GM13977 (cell line): ENCODE data around the gene TOMM5.

Experiments
- DNase-seq: peaks from one replicate; pipeline ENCODE4 v3.0.0; 2012; ENCODE audit warnings: low spot score
- in situ Hi-C: fragments of 300-500 bp; cut with MboI; formaldehyde crosslinking; loops from one replicate; pipeline ENCODE4 v1.12.0; 2022; ENCODE audit warnings: low sequenced_read_pairs, low pct_unique_long_range_greater_than_20kb, mixed read lengths, inconsistent platforms; ENCODE audit not compliant: unreplicated experiment
- TF ChIP-seq, protein P1 (sequence below): IDR thresholded peaks from 2 replicates; pipeline ENCODE4 v1.5.1; 2012; ENCODE audit warnings: mild to moderate bottlenecking, control low read depth; ENCODE audit not compliant: insufficient read depth; ENCODE audit errors: extremely low read depth, missing control alignments

The TOMM5 gene

GRCh38 chr9:37592108-37592951, at the start of gene TOMM5:
Gene TOMM5 (minus strand): TSS chr9:37592597. CDS start chr9:37592532, 65 bp downstream.
- in situ Hi-C loops = loop anchor here (25.0 kb wide), 1 partner anchor 105 kb away; the partner anchor contains the start of gene POLR1E
- TF ChIP-seq, protein P1, sequence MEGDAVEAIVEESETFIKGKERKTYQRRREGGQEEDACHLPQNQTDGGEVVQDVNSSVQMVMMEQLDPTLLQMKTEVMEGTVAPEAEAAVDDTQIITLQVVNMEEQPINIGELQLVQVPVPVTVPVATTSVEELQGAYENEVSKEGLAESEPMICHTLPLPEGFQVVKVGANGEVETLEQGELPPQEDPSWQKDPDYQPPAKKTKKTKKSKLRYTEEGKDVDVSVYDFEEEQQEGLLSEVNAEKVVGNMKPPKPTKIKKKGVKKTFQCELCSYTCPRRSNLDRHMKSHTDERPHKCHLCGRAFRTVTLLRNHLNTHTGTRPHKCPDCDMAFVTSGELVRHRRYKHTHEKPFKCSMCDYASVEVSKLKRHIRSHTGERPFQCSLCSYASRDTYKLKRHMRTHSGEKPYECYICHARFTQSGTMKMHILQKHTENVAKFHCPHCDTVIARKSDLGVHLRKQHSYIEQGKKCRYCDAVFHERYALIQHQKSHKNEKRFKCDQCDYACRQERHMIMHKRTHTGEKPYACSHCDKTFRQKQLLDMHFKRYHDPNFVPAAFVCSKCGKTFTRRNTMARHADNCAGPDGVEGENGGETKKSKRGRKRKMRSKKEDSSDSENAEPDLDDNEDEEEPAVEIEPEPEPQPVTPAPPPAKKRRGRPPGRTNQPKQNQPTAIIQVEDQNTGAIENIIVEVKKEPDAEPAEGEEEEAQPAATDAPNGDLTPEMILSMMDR = no peak
- peak; percentile 85 for DNase-seq

DNA sequence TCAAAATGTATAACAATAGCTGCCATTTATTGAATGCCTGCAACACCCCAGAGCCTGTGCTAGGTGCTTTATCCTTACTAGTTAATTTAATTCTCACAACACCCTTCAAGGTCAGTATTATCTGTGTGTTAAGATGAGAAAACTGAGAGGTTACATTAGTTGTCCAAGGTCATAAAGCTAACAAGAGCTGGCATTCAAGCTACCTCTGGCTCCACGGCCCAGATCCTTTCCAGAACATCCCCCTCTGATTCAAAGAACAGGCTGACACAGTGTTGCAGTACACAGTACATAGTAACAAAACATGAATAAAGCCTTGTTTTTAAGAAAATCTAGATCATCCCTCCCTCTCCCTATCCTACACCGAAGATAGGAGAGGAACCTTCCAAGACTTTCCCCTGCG, 48.9 kb upstream of the TOMM5 start:
- in situ Hi-C loops = no loop called here
- DNase-seq = no peak
- TF ChIP-seq, protein P1 = no peak

- DNase-seq = no peak
These were observed 47.8 kb upstream of the TOMM5 start for GRCh38 chr9:37640246-37640645.

GRCh38 chr9:37639841-37640240, 47.4 kb upstream of the TOMM5 start:
- TF ChIP-seq, protein P1 = no peak
- no peak for DNase-seq
- in situ Hi-C loops = no loop called here

More at GRCh38 chr9:37640246-37640645, 47.8 kb upstream of the TOMM5 start:
- TF ChIP-seq, protein P1 = no peak
- in situ Hi-C loops = no loop called here

GRCh38 chr9:37639109-37639762, 46.8 kb upstream of the TOMM5 start:
- TF ChIP-seq, protein P1 = no peak
- DNase-seq = no peak
- in situ Hi-C loops = no loop called here

- TF ChIP-seq, protein P1 = no peak
- in situ Hi-C loops = no loop called here
- no peak for DNase-seq
These were observed 44.4 kb upstream of the TOMM5 start for GRCh38 chr9:37636511-37637448.
